ENCODE results near the gene FOSL2. TPM values are rescaled to one million over a fixed set of nuclear protein-coding genes. Genes with fewer than 3 reads are reported as not detected.

Gene FOSL2
- total RNA-seq, 1 experiment from 2014 or later: 44.8 TPM

- no peak for ATAC-seq
- Histone ChIP-seq H4K20me1 (ENCODE audit: insufficient read depth) (no peaks in the 10 kb centered on the region), H3K27ac (ENCODE audit: low read depth, low read length) (no peak overlapping the region), H3K79me2 (ENCODE audit: insufficient read depth, low read length) (no peaks in the 10 kb centered on the region), H3K9ac (ENCODE audit: low read length) (no peak overlapping the region), H3K9me3 (ENCODE audit: control insufficient read depth in 1 of 2, insufficient read depth in 1 of 2, low read depth in 1 of 2, low read length in 2 of 2) (no peaks in the 10 kb centered on the region), H2AFZ (ENCODE audit: low read depth, low read length, poor library complexity, severe bottlenecking) (no peak overlapping the region), H3K4me3 (replicated peaks in 1 of 2; ENCODE audit: low read depth in 1 of 2, low read length in 2 of 2) (no peak overlapping the region), H3K4me1 (ENCODE audit: control insufficient read depth in 1 of 2, insufficient read depth in 2 of 2, low read length in 2 of 2) (peaks cover 7 to 36% of the 10 kb centered on the region in 2 experiments; a peak in 3 of 4 replicates), H3K36me3 (ENCODE audit: control insufficient read depth in 1 of 2, insufficient read depth in 2 of 2, low read length in 2 of 2) (no peaks in the 10 kb centered on the region), H3K4me2 (ENCODE audit: low read length) (no peak overlapping the region), H3K27me3 (ENCODE audit: insufficient read depth, low read length) (no peaks in the 10 kb centered on the region), H3K9me2 (ENCODE audit: insufficient read depth) (no peaks in the 10 kb centered on the region)
- POLR2A ChIA-PET: no interaction called here
- BruUV-seq (replicated peaks): no TSS peak
- TF ChIP-seq, protein P1, sequence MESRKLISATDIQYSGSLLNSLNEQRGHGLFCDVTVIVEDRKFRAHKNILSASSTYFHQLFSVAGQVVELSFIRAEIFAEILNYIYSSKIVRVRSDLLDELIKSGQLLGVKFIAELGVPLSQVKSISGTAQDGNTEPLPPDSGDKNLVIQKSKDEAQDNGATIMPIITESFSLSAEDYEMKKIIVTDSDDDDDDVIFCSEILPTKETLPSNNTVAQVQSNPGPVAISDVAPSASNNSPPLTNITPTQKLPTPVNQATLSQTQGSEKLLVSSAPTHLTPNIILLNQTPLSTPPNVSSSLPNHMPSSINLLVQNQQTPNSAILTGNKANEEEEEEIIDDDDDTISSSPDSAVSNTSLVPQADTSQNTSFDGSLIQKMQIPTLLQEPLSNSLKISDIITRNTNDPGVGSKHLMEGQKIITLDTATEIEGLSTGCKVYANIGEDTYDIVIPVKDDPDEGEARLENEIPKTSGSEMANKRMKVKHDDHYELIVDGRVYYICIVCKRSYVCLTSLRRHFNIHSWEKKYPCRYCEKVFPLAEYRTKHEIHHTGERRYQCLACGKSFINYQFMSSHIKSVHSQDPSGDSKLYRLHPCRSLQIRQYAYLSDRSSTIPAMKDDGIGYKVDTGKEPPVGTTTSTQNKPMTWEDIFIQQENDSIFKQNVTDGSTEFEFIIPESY (IDR thresholded peaks at IDR 0.05; ENCODE audit: extremely low read depth, insufficient replicate concordance, low read length): no peak
- TF ChIP-seq MAX (IDR thresholded peaks at IDR 0.05) (no peak), JUND (IDR thresholded peaks at IDR 0.05) (no peak)
- RAD21 ChIA-PET (ENCODE audit: low non-redundant PET in 1 of 2, low total read pairs in 2 of 2, uncharacterized antibody in 2 of 2, unreplicated experiment in 2 of 2): no interaction called here
- intact Hi-C loops (cut with micrococcal nuclease): no loop called here
- CTCF ChIA-PET: no interaction called here
- DNase-seq (ENCODE audit: low read depth, low spot score): no peak
These were observed 28.9 kb upstream of the FOSL2 start for GRCh38 chr2:28363686-28364280.

GRCh38 chr2:28364610-28365009, 28.0 kb upstream of the FOSL2 start:
- Histone ChIP-seq H2AFZ (ENCODE audit: low read depth, low read length, poor library complexity, severe bottlenecking) (no peak overlapping the region), H3K9me2 (ENCODE audit: insufficient read depth) (no peaks in the 10 kb centered on the region), H3K79me2 (ENCODE audit: insufficient read depth, low read length) (no peaks in the 10 kb centered on the region), H3K4me1 (ENCODE audit: control insufficient read depth in 1 of 2, insufficient read depth in 2 of 2, low read length in 2 of 2) (peaks cover 7 to 28% of the 10 kb centered on the region in 2 experiments; a peak in 3 of 4 replicates), H3K36me3 (ENCODE audit: control insufficient read depth in 1 of 2, insufficient read depth in 2 of 2, low read length in 2 of 2) (no peaks in the 10 kb centered on the region), H3K9ac (ENCODE audit: low read length) (no peak overlapping the region), H4K20me1 (ENCODE audit: insufficient read depth) (no peaks in the 10 kb centered on the region), H3K9me3 (ENCODE audit: control insufficient read depth in 1 of 2, insufficient read depth in 1 of 2, low read depth in 1 of 2, low read length in 2 of 2) (no peaks in the 10 kb centered on the region), H3K4me3 (replicated peaks in 1 of 2; ENCODE audit: low read depth in 1 of 2, low read length in 2 of 2) (no peak overlapping the region), H3K4me2 (ENCODE audit: low read length) (no peak overlapping the region), H3K27ac (ENCODE audit: low read depth, low read length) (no peak overlapping the region), H3K27me3 (ENCODE audit: insufficient read depth, low read length) (no peaks in the 10 kb centered on the region)
- TF ChIP-seq FOSL1 (IDR thresholded peaks at IDR 0.05; ENCODE audit: low read depth) (no peak), POLR2AphosphoS5 (IDR thresholded peaks at IDR 0.05; ENCODE audit: low read depth, low read length) (no peak)
- no TSS peak for BruUV-seq (replicated peaks)
- RAD21 ChIA-PET (ENCODE audit: low non-redundant PET in 1 of 2, low total read pairs in 2 of 2, uncharacterized antibody in 2 of 2, unreplicated experiment in 2 of 2): no interaction called here
- POLR2A ChIA-PET: no interaction called here
- DNase-seq (ENCODE audit: low read depth, low spot score): no peak
- ATAC-seq: no peak
- intact Hi-C loops (cut with micrococcal nuclease): no loop called here
- CTCF ChIA-PET: no interaction called here

All from HCT116 (cell line).